NT2/D1 (cell line): ENCODE results near the gene PPDPF.

Source experiments
- SUZ12 ChIP-seq: IDR thresholded peaks from 2 replicates; pipeline ENCODE4 v1.6.1; 2011; ENCODE audit not compliant: insufficient read length, insufficient read depth; ENCODE audit errors: extremely low read depth
- YY1 ChIP-seq: IDR thresholded peaks from 2 replicates; pipeline ENCODE4 v1.6.1; 2011; ENCODE audit not compliant: insufficient read length, insufficient read depth
- ZNF274 ChIP-seq: IDR thresholded peaks from 2 replicates; pipeline ENCODE4 v1.6.1; 2011; ENCODE audit warnings: mild to moderate bottlenecking, low read depth, low read length

DNA sequence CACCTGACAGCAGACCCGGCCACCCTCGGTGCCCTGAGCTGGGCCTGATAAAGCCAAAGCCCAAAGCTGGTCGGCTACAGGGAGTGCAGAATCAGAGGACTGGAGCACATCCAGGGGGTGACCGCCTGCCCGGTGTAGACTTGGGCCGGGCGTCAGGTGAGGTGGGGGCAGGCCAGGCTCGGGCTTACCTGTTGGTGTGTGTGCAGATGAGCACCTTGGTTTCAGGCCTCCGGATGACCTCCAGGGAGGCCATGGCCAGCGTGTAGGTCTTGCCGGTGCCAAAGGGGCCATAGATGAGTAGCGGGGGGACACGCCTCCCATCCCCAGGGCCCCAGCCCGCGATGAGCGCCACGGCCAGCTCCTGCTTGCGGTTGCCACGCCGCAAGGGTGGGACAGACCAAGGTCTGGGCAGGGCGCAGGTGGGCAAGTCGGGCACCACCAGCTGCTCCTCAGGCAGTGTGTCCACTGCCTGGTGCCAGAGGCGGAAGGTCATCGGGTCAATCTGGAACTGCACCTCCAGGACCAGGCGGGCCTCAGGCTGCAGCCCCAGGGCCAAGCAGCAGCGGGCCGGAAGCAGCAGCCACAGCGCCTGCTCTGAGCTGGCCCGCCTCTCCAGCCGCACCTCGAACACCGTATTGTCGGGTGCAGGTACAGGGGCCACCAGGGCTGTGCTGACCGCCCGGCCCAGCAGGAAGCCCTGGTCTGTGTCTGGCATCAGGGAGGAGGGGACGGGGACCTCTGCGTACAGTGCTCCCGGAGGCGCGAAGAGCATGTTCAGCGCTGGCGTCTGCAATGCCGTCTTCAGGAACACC lies 47.8 kb downstream of the PPDPF start:
- TF ChIP-seq YY1 (no peak), SUZ12 (no peak), ZNF274 (no peak)
